HG02571 (cell line): ENCODE data around the gene CCSER1.
"Not testable (repeated sequence)": the region's sequence is repeated elsewhere in the genome, so short reads cannot be mapped to it uniquely, and the experiment has no call there.

Source experiments
- ATAC-seq: cut with Tn5 transposase; IDR thresholded peaks from one replicate; pipeline ENCODE4 v1.9.1; 2021; ENCODE audit warnings: mild to moderate bottlenecking, moderate library complexity; ENCODE audit not compliant: unreplicated experiment

The CCSER1 gene

GRCh38 chr4:90425893-90426292, 298.7 kb downstream of the CCSER1 start:
- no peak for ATAC-seq

GRCh38 chr4:90438522-90438921, 311.3 kb downstream of the CCSER1 start:
- ATAC-seq: no peak

GRCh38 chr4:90441770-90442169, 314.6 kb downstream of the CCSER1 start:
- ATAC-seq: no peak

- ATAC-seq: no peak
Observed at GRCh38 chr4:90442619-90443018, 315.4 kb downstream of the CCSER1 start.

DNA sequence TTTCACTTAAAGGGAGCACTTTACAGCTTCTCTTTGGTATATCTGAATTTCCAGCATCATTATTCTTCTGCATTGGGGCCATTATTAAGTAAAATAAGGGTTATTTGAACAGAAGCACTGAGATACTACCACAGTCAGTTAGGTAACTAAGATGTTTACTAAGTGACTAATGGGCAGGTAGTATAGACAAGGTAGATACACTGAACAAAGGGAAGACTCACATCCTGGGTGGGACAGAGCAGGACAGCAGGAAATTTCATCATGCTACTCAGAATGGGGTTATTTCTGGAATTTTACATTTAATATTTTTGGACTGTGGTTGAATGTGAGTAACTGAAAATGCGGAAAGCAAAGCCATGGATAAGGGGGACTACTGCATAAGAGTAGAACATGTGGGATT, 316.0 kb downstream of the CCSER1 start:
- ATAC-seq: no peak

GRCh38 chr4:90444904-90445303, 317.7 kb downstream of the CCSER1 start:
- no peak for ATAC-seq

DNA sequence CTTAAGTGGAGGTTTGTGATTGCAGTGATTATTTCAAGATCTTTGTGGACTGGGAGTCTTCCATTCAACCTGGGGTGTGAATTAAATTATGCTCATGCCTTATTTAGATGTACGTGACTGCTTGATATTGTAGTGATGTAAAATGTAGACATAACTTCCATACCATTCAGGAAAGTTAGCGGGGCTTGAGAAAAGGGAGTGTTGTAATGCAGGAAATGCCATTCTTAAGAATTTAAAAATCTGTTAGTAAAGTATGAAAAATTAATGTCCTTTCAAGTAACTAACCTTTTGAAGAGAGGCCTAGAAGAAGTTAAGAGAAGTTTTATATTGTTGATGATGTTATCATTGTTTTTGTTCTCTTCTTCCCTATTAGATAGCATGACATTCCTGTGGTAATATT, 318.2 kb downstream of the CCSER1 start:
- no peak for ATAC-seq

- ATAC-seq: no peak
Observed at GRCh38 chr4:90449626-90450025, 322.4 kb downstream of the CCSER1 start.

GRCh38 chr4:90456891-90457290, 329.7 kb downstream of the CCSER1 start:
- ATAC-seq: no peak

DNA sequence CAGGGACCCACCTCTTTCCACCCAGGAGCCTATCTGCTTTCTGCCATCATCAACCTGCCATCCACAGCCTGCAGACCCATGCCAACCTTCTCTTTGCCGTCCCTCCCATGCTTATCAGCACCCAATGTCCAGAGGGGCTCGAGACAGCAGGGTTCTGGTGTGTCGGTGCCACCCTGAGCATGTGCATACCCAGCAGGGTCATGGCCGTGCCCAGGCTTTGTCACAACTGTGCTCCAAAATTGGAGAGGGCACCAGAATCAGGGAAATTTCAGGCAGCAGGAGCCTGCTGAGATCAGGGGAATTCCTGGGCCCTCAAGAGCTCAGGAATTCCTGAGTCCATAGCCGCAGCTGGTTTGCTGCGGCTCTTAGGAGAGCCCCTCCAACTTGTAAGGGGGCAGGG, 330.6 kb downstream of the CCSER1 start:
- no peak for ATAC-seq

DNA sequence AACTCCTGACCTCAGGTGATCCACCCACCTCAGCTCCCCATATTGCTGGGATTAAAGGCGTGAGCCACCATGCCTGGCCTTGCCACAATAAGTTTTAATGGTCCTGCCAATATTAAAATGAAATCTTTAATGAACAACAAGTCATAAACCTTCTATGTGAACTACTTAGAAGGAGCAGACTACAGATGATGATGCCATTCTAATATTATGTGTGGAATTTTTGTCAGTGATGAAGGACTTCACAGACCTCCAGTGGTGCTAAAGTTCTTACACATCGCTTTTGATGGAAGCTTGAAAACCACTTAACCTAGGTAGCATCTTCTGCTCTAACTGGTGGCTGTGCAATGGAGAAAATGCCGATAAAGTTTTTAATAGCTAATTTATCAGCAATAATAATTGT, 331.4 kb downstream of the CCSER1 start:
- ATAC-seq: no peak

- ATAC-seq: no peak
Observed at GRCh38 chr4:90474484-90474883, 347.3 kb downstream of the CCSER1 start.

DNA sequence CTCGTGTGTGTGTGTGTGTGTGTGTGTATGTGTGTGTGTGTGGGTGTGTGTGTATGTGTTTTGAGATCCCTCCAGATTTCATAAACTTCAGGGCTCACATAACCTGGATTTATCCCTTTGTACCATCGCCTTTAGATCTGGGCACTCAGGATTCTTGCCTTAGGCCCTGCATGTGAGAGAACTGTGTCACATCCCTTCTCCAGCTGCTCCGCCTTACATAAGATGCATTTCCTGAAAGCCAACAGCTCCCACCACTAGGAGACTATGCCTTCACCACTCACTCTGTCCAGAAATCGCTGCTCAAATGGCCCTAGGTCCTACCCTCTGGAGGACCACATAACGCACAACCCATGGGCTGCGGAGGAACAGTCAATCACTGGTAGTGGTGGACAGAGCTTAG, 348.8 kb downstream of the CCSER1 start:
- no peak for ATAC-seq

GRCh38 chr4:90476586-90476985, 349.4 kb downstream of the CCSER1 start:
- no peak for ATAC-seq

GRCh38 chr4:90484894-90485293, 357.7 kb downstream of the CCSER1 start:
- not testable (repeated sequence) for ATAC-seq

DNA sequence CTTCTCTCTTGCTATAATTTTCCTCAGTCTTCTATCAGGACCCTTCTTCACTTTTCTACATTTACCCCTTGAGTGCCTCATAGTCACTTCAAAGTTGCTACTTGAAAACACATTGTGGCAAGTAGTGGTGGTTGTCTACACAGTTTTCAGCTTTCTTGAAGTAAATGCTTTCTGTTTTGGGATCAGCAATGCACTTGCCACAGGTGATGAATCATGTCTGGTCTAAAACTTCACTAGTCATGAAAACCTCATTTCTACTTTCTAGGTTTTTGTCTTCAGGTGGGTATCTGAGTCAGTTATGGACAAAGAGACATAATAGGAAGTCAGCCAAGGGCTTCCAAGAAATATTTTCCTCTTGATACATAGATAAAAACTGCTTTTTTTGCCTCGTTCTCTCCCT, 359.2 kb downstream of the CCSER1 start:
- no peak for ATAC-seq

GRCh38 chr4:90495211-90495610, 368.0 kb downstream of the CCSER1 start:
- ATAC-seq: no peak

DNA sequence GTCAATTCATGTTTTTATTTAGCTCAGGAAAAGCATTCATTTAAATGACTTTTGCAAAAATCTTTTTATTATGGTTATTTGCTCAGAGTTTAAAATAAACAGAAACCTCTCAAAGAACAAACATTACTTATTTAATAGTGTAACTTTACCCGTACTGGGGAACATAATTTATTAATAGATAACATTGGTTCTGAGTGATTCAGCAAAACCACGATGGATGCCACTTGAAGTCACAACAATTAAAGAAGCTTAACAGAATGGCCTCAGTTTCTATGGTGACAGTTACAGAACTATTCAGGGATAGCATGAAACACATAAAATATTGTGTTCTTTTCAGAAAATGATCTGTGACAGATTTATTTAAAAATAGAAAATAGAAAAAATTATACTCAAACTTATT, 368.7 kb downstream of the CCSER1 start:
- ATAC-seq: no peak

GRCh38 chr4:90498175-90498574, 371.0 kb downstream of the CCSER1 start:
- ATAC-seq: no peak

- ATAC-seq: no peak
Observed at GRCh38 chr4:90503677-90504076, 376.5 kb downstream of the CCSER1 start.

GRCh38 chr4:90515191-90515590, 388.0 kb downstream of the CCSER1 start:
- no peak for ATAC-seq

DNA sequence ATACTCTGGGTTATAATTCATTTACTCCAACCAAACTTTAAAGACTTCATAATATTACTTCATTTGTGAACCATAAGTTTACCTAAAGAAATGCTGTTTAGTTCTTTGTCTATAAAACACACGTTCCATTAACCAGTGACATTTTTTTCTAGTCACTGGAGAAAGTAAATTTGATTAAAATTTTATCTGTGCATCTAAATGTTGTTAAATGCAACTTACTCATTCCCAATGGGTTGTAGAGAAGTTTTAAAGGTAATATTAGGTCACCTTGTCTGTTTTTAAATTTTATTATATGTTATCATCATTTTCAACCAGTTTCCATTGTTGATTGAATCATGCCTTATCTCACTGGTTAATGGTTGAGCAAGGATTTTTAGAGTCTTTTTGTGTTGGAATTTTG, 401.4 kb downstream of the CCSER1 start:
- no peak for ATAC-seq

- no peak for ATAC-seq
Observed at GRCh38 chr4:90536408-90536807, 409.2 kb downstream of the CCSER1 start.

GRCh38 chr4:90537491-90537890, 410.3 kb downstream of the CCSER1 start:
- no peak for ATAC-seq
